Measurements from ENCODE around the gene ALDH3A2.

ALDH3A2 gene

GRCh38 chr17:19651451-19652238 is 3.1 kb downstream of the ALDH3A2 start:
- Histone ChIP-seq H3K4me1 (ENCODE audit: control insufficient read depth, insufficient read depth, low read length) (peaks cover 10% of the 10 kb centered on the region), H3K9me3 (ENCODE audit: control insufficient read depth, insufficient read depth, low read depth, low read length) (peaks cover 25% of the 10 kb centered on the region), H3K27ac (ENCODE audit: low read depth, low read length) (no peak overlapping the region), H3K9ac (ENCODE audit: low read length) (no peak overlapping the region), H3K4me3 (ENCODE audit: low read depth, low read length) (peak overlapping the region; percentile 27; the same call in 1 of the 2 replicates), H3K36me3 (ENCODE audit: control insufficient read depth, insufficient read depth, low read length) (peaks cover 61% of the 10 kb centered on the region), H3K27me3 (ENCODE audit: control insufficient read depth, insufficient read depth, low read length) (no peaks in the 10 kb centered on the region)

GRCh38 chr17:19652595-19652994 is 4.0 kb downstream of the ALDH3A2 start:
- H3K9ac ChIP-seq (ENCODE audit: low read length): no peak overlapping the region
- H3K27ac ChIP-seq (ENCODE audit: low read depth, low read length): no peak overlapping the region
- H3K27me3 ChIP-seq (ENCODE audit: control insufficient read depth, insufficient read depth, low read length): no peaks in the 10 kb centered on the region
- 0 out of 2 replicates have a peak, but pooled peaks cover under 1% of the 10 kb centered on the region for H3K4me1 ChIP-seq (ENCODE audit: control insufficient read depth, insufficient read depth, low read length)
- no peak overlapping the region for H3K4me3 ChIP-seq (ENCODE audit: low read depth, low read length)
- peaks cover 25% of the 10 kb centered on the region for H3K9me3 ChIP-seq (ENCODE audit: control insufficient read depth, insufficient read depth, low read depth, low read length)
- H3K36me3 ChIP-seq (ENCODE audit: control insufficient read depth, insufficient read depth, low read length): peaks cover 70% of the 10 kb centered on the region

GRCh38 chr17:19654342-19654886 is 5.9 kb downstream of the ALDH3A2 start:
- H3K27me3 ChIP-seq (ENCODE audit: control insufficient read depth, insufficient read depth, low read length): no peaks in the 10 kb centered on the region
- no peak overlapping the region for H3K27ac ChIP-seq (ENCODE audit: low read depth, low read length)
- peaks cover 88% of the 10 kb centered on the region for H3K36me3 ChIP-seq (ENCODE audit: control insufficient read depth, insufficient read depth, low read length)
- no peak overlapping the region for H3K9ac ChIP-seq (ENCODE audit: low read length)
- peaks cover 25% of the 10 kb centered on the region for H3K9me3 ChIP-seq (ENCODE audit: control insufficient read depth, insufficient read depth, low read depth, low read length)
- H3K4me1 ChIP-seq (ENCODE audit: control insufficient read depth, insufficient read depth, low read length): no peaks in the 10 kb centered on the region
- no peak overlapping the region for H3K4me3 ChIP-seq (ENCODE audit: low read depth, low read length)

- Histone ChIP-seq H3K27me3 (ENCODE audit: control insufficient read depth, insufficient read depth, low read length) (no peaks in the 10 kb centered on the region), H3K36me3 (ENCODE audit: control insufficient read depth, insufficient read depth, low read length) (peaks cover 93% of the 10 kb centered on the region), H3K4me1 (ENCODE audit: control insufficient read depth, insufficient read depth, low read length) (no peaks in the 10 kb centered on the region), H3K27ac (ENCODE audit: low read depth, low read length) (no peak overlapping the region), H3K9ac (ENCODE audit: low read length) (no peak overlapping the region), H3K4me3 (ENCODE audit: low read depth, low read length) (no peak overlapping the region), H3K9me3 (ENCODE audit: control insufficient read depth, insufficient read depth, low read depth, low read length) (peaks cover 25% of the 10 kb centered on the region)
Measured at GRCh38 chr17:19654896-19655295, 6.3 kb downstream of the ALDH3A2 start.

DNA sequence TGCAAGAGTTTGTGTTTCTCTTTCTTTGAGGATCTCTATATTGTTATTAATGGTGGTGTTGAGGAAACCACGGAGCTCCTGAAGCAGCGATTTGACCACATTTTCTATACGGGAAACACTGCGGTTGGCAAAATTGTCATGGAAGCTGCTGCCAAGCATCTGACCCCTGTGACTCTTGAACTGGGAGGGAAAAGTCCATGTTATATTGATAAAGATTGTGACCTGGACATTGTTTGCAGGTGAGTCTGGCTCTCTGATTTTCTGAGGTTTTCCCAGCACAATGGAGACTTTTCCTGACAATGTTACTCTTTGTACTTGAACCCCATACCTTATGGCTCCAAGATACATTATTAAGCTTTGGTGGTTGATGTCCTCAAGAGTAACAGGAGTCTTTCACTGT is 7.8 kb downstream of the ALDH3A2 start:
- Histone ChIP-seq H3K36me3 (ENCODE audit: control insufficient read depth, insufficient read depth, low read length) (peaks cover 99% of the 10 kb centered on the region), H3K27me3 (ENCODE audit: control insufficient read depth, insufficient read depth, low read length) (no peaks in the 10 kb centered on the region), H3K9ac (ENCODE audit: low read length) (no peak overlapping the region), H3K9me3 (ENCODE audit: control insufficient read depth, insufficient read depth, low read depth, low read length) (peaks cover 23% of the 10 kb centered on the region), H3K27ac (ENCODE audit: low read depth, low read length) (no peak overlapping the region), H3K4me3 (ENCODE audit: low read depth, low read length) (no peak overlapping the region), H3K4me1 (ENCODE audit: control insufficient read depth, insufficient read depth, low read length) (no peaks in the 10 kb centered on the region)

DNA sequence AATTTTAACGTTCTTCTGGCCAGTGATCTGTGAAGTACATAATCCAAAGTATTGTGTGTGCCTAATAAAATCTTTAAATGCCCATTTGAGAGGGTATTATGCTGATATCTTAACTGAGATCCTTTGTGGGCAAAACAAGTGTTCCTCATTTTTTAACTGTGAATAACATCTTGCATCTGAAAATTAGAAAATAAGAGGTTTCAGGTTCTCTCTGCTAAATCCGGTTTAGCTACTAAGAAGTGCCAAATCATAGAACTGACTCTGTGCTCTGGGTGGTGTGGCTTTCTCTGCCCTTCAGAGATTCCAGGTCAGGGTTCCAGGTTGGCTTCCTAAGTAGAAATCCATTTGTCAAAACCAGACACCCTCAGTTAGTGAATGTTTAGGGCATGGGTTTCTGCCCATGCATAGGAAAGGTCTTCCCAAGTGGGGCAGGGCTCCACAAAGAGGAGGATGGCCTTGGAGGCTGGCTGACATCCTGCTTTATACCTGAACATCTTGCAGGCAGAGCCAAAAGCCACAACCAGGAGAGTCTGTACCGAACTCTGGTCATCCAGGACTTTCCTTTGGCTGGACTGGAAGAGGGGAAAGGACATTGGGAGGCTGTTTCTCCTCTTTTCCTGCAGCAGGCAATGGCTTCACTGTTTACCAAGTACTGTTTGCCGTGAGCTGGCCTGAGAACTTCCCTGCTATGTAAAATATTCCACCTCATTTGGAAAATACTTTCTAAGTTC is 8.5 kb downstream of the ALDH3A2 start:
- Histone ChIP-seq H3K9me3 (ENCODE audit: control insufficient read depth, insufficient read depth, low read depth, low read length) (peaks cover 21% of the 10 kb centered on the region), H3K27ac (ENCODE audit: low read depth, low read length) (no peak overlapping the region), H3K36me3 (ENCODE audit: control insufficient read depth, insufficient read depth, low read length) (peaks cover 98% of the 10 kb centered on the region), H3K27me3 (ENCODE audit: control insufficient read depth, insufficient read depth, low read length) (no peaks in the 10 kb centered on the region), H3K4me3 (ENCODE audit: low read depth, low read length) (no peak overlapping the region), H3K4me1 (ENCODE audit: control insufficient read depth, insufficient read depth, low read length) (no peaks in the 10 kb centered on the region), H3K9ac (ENCODE audit: low read length) (no peak overlapping the region)

DNA sequence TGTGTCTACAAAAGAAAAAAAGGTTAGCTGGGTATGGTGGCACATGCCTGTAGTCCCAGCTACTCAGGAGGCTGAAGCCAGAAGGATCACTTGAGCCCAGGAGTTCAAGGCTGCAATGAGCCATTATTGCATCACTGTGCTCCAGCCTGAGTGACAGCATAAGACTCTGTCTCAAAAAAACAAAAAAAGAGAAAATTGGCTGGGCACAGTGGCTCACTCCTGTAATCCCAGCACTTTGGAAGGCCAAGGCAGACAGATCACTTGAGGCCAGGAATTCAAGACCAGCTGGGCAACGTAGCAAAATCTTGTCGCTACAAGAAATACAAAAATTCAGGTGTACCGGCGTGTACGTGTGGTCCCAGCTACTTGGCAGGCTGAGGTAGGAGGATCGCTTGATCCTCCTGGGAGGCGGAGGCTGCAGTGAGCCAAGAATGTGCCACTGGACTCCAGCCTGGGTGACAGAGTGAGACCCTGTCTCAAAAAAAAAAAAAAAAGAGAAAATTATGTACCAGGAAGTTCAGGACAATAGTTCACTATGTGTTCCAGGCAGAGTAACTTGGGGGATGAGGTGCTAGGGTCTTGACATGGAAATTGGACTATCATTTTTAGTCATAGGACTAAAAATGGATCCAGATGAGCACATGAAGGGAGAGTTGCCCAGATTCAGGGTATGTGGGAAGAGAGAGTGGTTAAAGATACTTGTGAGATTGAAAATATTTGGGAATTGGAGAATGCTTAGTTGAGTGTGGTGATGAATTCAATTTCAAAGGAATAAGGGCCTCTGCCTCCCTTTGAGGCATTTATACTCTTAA is 11.0 kb downstream of the ALDH3A2 start:
- no peak overlapping the region for H3K27ac ChIP-seq (ENCODE audit: low read depth, low read length)
- H3K36me3 ChIP-seq (ENCODE audit: control insufficient read depth, insufficient read depth, low read length): peaks cover 98% of the 10 kb centered on the region

DNA sequence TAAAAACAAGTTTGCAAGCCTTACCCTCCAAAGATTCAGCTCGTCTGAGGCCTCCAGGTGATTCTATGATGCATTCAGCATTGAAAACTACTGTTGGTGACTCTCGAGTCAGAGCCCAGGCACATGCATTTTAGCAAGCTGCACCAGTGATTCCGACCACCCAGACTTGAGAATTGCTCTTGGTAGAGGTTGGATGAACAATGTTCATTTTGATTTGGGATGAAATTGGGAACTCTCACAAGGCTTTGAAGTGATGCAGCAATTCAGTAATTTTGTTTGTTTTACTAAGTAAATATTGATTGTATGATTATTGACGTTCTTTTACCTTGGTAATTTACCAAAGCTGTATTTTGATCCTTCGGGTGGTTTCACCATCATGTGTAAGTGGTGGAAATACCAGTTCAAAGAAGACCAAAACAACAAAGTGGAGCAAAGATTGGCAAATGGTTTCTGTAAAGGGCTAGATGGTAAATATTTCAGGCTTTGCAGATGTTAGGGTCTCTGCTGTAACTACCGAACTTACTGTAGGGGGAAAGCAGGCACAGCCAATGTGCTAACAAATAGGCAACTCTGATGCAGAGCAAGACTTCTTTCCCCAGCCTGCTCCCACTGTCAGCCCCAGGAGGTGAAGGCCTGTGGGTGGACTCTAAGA is 11.8 kb downstream of the ALDH3A2 start:
- H3K9me3 ChIP-seq (ENCODE audit: control insufficient read depth, insufficient read depth, low read depth, low read length): peaks cover 2% of the 10 kb centered on the region
- peaks cover 98% of the 10 kb centered on the region for H3K36me3 ChIP-seq (ENCODE audit: control insufficient read depth, insufficient read depth, low read length)
- no peak overlapping the region for H3K9ac ChIP-seq (ENCODE audit: low read length)
- H3K4me3 ChIP-seq (ENCODE audit: low read depth, low read length): no peak overlapping the region
- no peak overlapping the region for H3K27ac ChIP-seq (ENCODE audit: low read depth, low read length)
- peaks cover 6% of the 10 kb centered on the region; the same call in 1 of the 2 replicates for H3K4me1 ChIP-seq (ENCODE audit: control insufficient read depth, insufficient read depth, low read length)
- no peaks in the 10 kb centered on the region for H3K27me3 ChIP-seq (ENCODE audit: control insufficient read depth, insufficient read depth, low read length)

More for the DNA sequence above, 11.0 kb downstream of the ALDH3A2 start:
- no peaks in the 10 kb centered on the region for H3K27me3 ChIP-seq (ENCODE audit: control insufficient read depth, insufficient read depth, low read length)
- H3K9ac ChIP-seq (ENCODE audit: low read length): no peak overlapping the region
- H3K4me1 ChIP-seq (ENCODE audit: control insufficient read depth, insufficient read depth, low read length): peaks cover 6% of the 10 kb centered on the region; the same call in 1 of the 2 replicates
- H3K9me3 ChIP-seq (ENCODE audit: control insufficient read depth, insufficient read depth, low read depth, low read length): peaks cover 10% of the 10 kb centered on the region
- no peak overlapping the region for H3K4me3 ChIP-seq (ENCODE audit: low read depth, low read length)

GRCh38 chr17:19661121-19661520 is 12.6 kb downstream of the ALDH3A2 start:
- Histone ChIP-seq H3K4me1 (ENCODE audit: control insufficient read depth, insufficient read depth, low read length) (peaks cover 6% of the 10 kb centered on the region; the same call in 1 of the 2 replicates), H3K4me3 (ENCODE audit: low read depth, low read length) (no peak overlapping the region), H3K36me3 (ENCODE audit: control insufficient read depth, insufficient read depth, low read length) (peaks cover 98% of the 10 kb centered on the region), H3K9me3 (ENCODE audit: control insufficient read depth, insufficient read depth, low read depth, low read length) (no peaks in the 10 kb centered on the region), H3K9ac (ENCODE audit: low read length) (no peak overlapping the region), H3K27me3 (ENCODE audit: control insufficient read depth, insufficient read depth, low read length) (no peaks in the 10 kb centered on the region), H3K27ac (ENCODE audit: low read depth, low read length) (no peak overlapping the region)

GRCh38 chr17:19663097-19663496 is 14.5 kb downstream of the ALDH3A2 start:
- no peak overlapping the region for H3K9ac ChIP-seq (ENCODE audit: low read length)
- peaks cover 2% of the 10 kb centered on the region; the same call in 1 of the 2 replicates for H3K9me3 ChIP-seq (ENCODE audit: control insufficient read depth, insufficient read depth, low read depth, low read length)
- H3K27ac ChIP-seq (ENCODE audit: low read depth, low read length): no peak overlapping the region
- peaks cover 93% of the 10 kb centered on the region for H3K36me3 ChIP-seq (ENCODE audit: control insufficient read depth, insufficient read depth, low read length)
- H3K27me3 ChIP-seq (ENCODE audit: control insufficient read depth, insufficient read depth, low read length): no peaks in the 10 kb centered on the region
- H3K4me3 ChIP-seq (ENCODE audit: low read depth, low read length): no peak overlapping the region
- H3K4me1 ChIP-seq (ENCODE audit: control insufficient read depth, insufficient read depth, low read length): peaks cover 6% of the 10 kb centered on the region; the same call in 1 of the 2 replicates

All from HUES6 (cell line).